Endothelial cell (in vitro differentiated cells): ENCODE data around the gene KRT12. TPM values are rescaled to one million over a fixed set of nuclear protein-coding genes. Genes with fewer than 3 reads are reported as not detected.

Experiments used
- DNase-seq: peaks from one replicate; pipeline ENCODE4 v3.0.0; 2021; ENCODE audit warnings: low spot score
- H3K27ac Mint-ChIP-seq: one replicate; pipeline ENCODE4 v1.8.0; 2021; ENCODE audit warnings: mixed read lengths, inconsistent platforms; ENCODE audit not compliant: unreplicated experiment
- H3K27me3 Mint-ChIP-seq: one replicate; pipeline ENCODE4 v1.8.0; 2021; ENCODE audit warnings: mild to moderate bottlenecking, moderate library complexity, mixed read lengths, inconsistent platforms; ENCODE audit not compliant: unreplicated experiment
- H3K36me3 Mint-ChIP-seq: one replicate; pipeline ENCODE4 v1.8.0; 2021; ENCODE audit warnings: mild to moderate bottlenecking, low read depth, mixed read lengths, inconsistent platforms; ENCODE audit not compliant: unreplicated experiment
- H3K4me1 Mint-ChIP-seq: one replicate; pipeline ENCODE4 v1.8.0; 2021; ENCODE audit warnings: mild to moderate bottlenecking, mixed read lengths, inconsistent platforms; ENCODE audit not compliant: unreplicated experiment
- H3K4me3 Mint-ChIP-seq: one replicate; pipeline ENCODE4 v1.8.0; 2021; ENCODE audit warnings: mild to moderate bottlenecking, mixed read lengths, inconsistent platforms; ENCODE audit not compliant: unreplicated experiment
- H3K9me3 Mint-ChIP-seq: one replicate; pipeline ENCODE4 v1.8.0; 2021; ENCODE audit warnings: mixed read lengths, inconsistent platforms; ENCODE audit not compliant: unreplicated experiment
- CTCF ChIP-seq: fragments of 200-600 bp; sonication (generic); IDR thresholded peaks from one replicate; pipeline ENCODE4 v1.5.0; 2021; ENCODE audit warnings: antibody characterized with exemption; ENCODE audit not compliant: unreplicated experiment
- total RNA-seq: library from RNA; stranded (reverse); fragmentation: NEBNext Ultra II Directional; extraction: Animal tissue kit (Norgen Biotek cat#: 25700); gene quantifications from one replicate; pipeline ENCODE4 v1.2.1, GENCODE V29; 2021; ENCODE audit not compliant: unreplicated experiment

KRT12 gene
- total RNA-seq, 1 donor from 2014 or later, result not detected

- Mint-ChIP-seq H3K4me1 (no peaks in the 10 kb centered on the region), H3K27ac (no peak overlapping the region), H3K4me3 (no peak overlapping the region), H3K9me3 (no peaks in the 10 kb centered on the region), H3K27me3 (no peaks in the 10 kb centered on the region), H3K36me3 (no peaks in the 10 kb centered on the region)
- DNase-seq, result no peak
- TF ChIP-seq CTCF, result no peak
Measured at GRCh38 chr17:40854175-40854814, 12.7 kb downstream of the KRT12 start.

GRCh38 chr17:40852364-40852763 is 14.7 kb downstream of the KRT12 start:
- Mint-ChIP-seq H3K4me3 (no peak overlapping the region), H3K27ac (no peak overlapping the region), H3K36me3 (no peaks in the 10 kb centered on the region), H3K27me3 (no peaks in the 10 kb centered on the region), H3K9me3 (no peaks in the 10 kb centered on the region), H3K4me1 (no peaks in the 10 kb centered on the region)
- no peak for TF ChIP-seq CTCF
- no peak for DNase-seq

DNA sequence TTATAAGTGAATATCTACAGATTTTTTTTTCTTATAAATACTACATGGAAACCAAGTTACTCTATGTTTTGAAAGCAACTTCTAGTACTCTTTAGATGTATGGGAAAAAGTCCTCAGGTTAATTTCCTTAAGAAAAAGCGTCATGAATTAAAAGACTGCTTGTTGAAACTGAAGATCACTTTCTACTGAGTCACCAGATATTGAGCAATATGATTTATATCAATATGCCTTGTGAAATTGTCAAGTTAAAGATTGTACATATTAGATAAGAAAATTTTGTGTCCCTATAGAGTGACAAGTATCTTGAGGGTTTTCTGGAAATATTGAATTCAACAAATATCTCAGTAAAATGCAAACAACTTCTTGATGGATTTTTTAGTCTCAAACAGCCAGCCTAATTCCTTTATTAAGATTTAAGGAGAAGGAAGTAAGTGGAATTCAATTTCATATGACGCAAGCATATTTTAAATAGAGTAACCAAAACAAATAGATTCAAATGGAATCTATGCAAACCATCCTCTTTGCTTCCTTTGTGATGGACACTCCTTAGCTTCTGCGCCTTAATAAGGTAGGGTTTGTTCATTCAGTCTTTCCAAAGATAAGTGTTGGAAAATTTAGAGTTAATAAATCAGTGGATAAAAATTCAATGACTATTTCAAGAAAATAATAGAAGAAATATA is 16.6 kb downstream of the KRT12 start:
- no peaks in the 10 kb centered on the region for H3K36me3 Mint-ChIP-seq
- H3K27ac Mint-ChIP-seq, result no peak overlapping the region
- DNase-seq, result no peak
- no peaks in the 10 kb centered on the region for H3K27me3 Mint-ChIP-seq
- no peaks in the 10 kb centered on the region for H3K4me1 Mint-ChIP-seq
- no peak for TF ChIP-seq CTCF
- no peak overlapping the region for H3K4me3 Mint-ChIP-seq
- no peaks in the 10 kb centered on the region for H3K9me3 Mint-ChIP-seq

DNA sequence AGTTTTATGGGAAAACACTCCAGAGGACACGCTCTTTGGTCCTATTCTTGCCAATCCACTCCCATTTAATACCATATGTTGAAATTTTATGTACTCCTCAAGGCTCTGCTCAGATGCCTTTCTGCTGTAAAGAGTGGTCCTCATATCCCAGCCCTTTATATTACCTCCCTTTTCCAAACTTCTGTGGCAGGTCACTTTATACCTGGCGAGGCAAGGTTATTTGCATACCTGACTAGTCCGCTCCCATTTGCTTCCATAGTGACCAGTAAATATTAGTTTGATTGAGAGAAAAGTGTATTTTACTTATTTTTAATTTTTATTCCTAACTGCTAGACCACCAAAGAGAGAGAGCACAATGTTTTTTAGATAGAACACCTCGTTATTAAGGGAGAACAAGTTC is 17.3 kb downstream of the KRT12 start:
- H3K4me1 Mint-ChIP-seq, result no peaks in the 10 kb centered on the region
- TF ChIP-seq CTCF, result no peak
- no peak overlapping the region for H3K27ac Mint-ChIP-seq
- no peaks in the 10 kb centered on the region for H3K27me3 Mint-ChIP-seq
- DNase-seq, result no peak
- no peak overlapping the region for H3K4me3 Mint-ChIP-seq
- no peaks in the 10 kb centered on the region for H3K9me3 Mint-ChIP-seq
- H3K36me3 Mint-ChIP-seq, result no peaks in the 10 kb centered on the region

DNA sequence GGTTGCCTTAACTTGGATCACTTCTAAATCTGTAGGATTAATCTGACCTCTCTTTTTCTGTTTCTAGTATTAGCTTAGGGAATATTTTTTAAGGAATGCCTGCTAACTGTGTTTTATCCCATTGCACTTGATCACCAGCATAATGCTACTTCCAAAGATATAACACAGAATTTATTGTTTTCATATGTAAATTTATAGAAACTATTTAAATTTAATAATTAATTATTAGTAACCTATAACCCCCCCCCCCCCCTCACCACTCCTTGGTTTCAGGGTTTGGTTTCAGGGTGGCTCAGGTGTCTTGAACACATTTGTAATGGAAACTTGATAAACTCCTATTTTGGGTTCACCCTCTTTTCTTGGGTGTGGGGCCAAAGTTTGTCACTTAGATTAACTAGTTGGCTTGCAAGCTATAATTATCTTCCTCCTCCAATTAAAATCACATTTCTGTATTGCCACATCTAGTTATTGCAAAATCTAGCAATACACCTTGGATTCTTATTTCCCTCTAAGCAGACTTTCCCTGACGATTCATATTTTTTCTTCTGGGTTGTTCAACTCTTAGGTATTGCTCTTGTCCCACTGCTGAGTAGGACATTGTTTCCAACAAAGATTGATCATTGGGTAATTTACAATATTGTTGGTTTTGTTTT is 18.3 kb downstream of the KRT12 start:
- DNase-seq, result no peak
- H3K4me3 Mint-ChIP-seq, result no peak overlapping the region
- no peaks in the 10 kb centered on the region for H3K4me1 Mint-ChIP-seq
- H3K27me3 Mint-ChIP-seq, result no peaks in the 10 kb centered on the region
- no peak overlapping the region for H3K27ac Mint-ChIP-seq
- no peaks in the 10 kb centered on the region for H3K36me3 Mint-ChIP-seq
- no peaks in the 10 kb centered on the region for H3K9me3 Mint-ChIP-seq
- TF ChIP-seq CTCF, result no peak
